ENCODE measurements around the gene SUSD4.

Gene SUSD4

GRCh38 chr1:223355699-223356098 is 8.3 kb downstream of the SUSD4 start:
- no peak for DNase-seq (ENCODE audit: low spot score)

- DNase-seq (ENCODE audit: low spot score) = no peak
Measured at GRCh38 chr1:223353939-223354338, 10.0 kb downstream of the SUSD4 start.

GRCh38 chr1:223352944-223353343 is 11.0 kb downstream of the SUSD4 start:
- DNase-seq (ENCODE audit: low spot score) = no peak

- DNase-seq (ENCODE audit: low spot score) = no peak
Measured at GRCh38 chr1:223350361-223350908, 13.5 kb downstream of the SUSD4 start.

GRCh38 chr1:223349241-223349640 is 14.7 kb downstream of the SUSD4 start:
- no peak for DNase-seq (ENCODE audit: low spot score)

GRCh38 chr1:223348439-223348838 is 15.5 kb downstream of the SUSD4 start:
- DNase-seq (ENCODE audit: low spot score) = no peak

- DNase-seq (ENCODE audit: low spot score) = no peak
Measured at GRCh38 chr1:223347583-223347982, 16.4 kb downstream of the SUSD4 start.

- no peak for DNase-seq (ENCODE audit: low spot score)
Measured at GRCh38 chr1:223346311-223346710, 17.7 kb downstream of the SUSD4 start.

- DNase-seq (ENCODE audit: low spot score) = no peak
Measured at GRCh38 chr1:223345720-223346119, 18.3 kb downstream of the SUSD4 start.

- no peak for DNase-seq (ENCODE audit: low spot score)
Measured at GRCh38 chr1:223344491-223344890, 19.5 kb downstream of the SUSD4 start.

GRCh38 chr1:223343692-223344091 is 20.3 kb downstream of the SUSD4 start:
- DNase-seq (ENCODE audit: low spot score) = no peak

GRCh38 chr1:223341121-223341520 is 22.9 kb downstream of the SUSD4 start:
- DNase-seq (ENCODE audit: low spot score) = no peak

GRCh38 chr1:223340637-223341036 is 23.3 kb downstream of the SUSD4 start:
- no peak for DNase-seq (ENCODE audit: low spot score)

GRCh38 chr1:223339861-223340260 is 24.1 kb downstream of the SUSD4 start:
- DNase-seq (ENCODE audit: low spot score) = no peak

- DNase-seq (ENCODE audit: low spot score) = no peak
Measured at GRCh38 chr1:223338811-223339746, 24.9 kb downstream of the SUSD4 start.

- no peak for DNase-seq (ENCODE audit: low spot score)
Measured at GRCh38 chr1:223337174-223337869, 26.7 kb downstream of the SUSD4 start.

GRCh38 chr1:223334156-223334555 is 29.8 kb downstream of the SUSD4 start:
- no peak for DNase-seq (ENCODE audit: low spot score)

GRCh38 chr1:223332997-223333396 is 31.0 kb downstream of the SUSD4 start:
- DNase-seq (ENCODE audit: low spot score) = no peak

- peak; percentile 57 for DNase-seq (ENCODE audit: low spot score)
Measured at GRCh38 chr1:223331929-223332328, 32.0 kb downstream of the SUSD4 start.

- no peak for DNase-seq (ENCODE audit: low spot score)
Measured at GRCh38 chr1:223331301-223331700, 32.7 kb downstream of the SUSD4 start.

GRCh38 chr1:223330466-223330865 is 33.5 kb downstream of the SUSD4 start:
- DNase-seq (ENCODE audit: low spot score) = no peak

- no peak for DNase-seq (ENCODE audit: low spot score)
Measured at GRCh38 chr1:223329664-223330415, 34.1 kb downstream of the SUSD4 start.
